ENCODE measurements around the gene SGMS1. TPM values are rescaled to one million over a fixed set of nuclear protein-coding genes. Genes with fewer than 3 reads are reported as not detected.

The SGMS1 gene
- polyA plus RNA-seq, 1 donor from 2014 or later, result 8.0 TPM

- TF ChIP-seq REST (IDR thresholded peaks at IDR 0.05; ENCODE audit: borderline replicate concordance) (no peak), EZH2 (IDR thresholded peaks at IDR 0.05; ENCODE audit: borderline replicate concordance, insufficient read depth, low read length, poor library complexity, severe bottlenecking) (no peak), TAF1 (IDR thresholded peaks at IDR 0.05; ENCODE audit: low read depth) (no peak), MXI1 (conservative IDR thresholded peaks at IDR 0.05; ENCODE audit: poor library complexity, severe bottlenecking) (no peak), RAD21 (conservative IDR thresholded peaks at IDR 0.05) (no peak), EP300 (conservative IDR thresholded peaks at IDR 0.05; ENCODE audit: poor library complexity, severe bottlenecking) (no peak), CTCF (IDR thresholded peaks at IDR 0.05; ENCODE audit: poor library complexity, severe bottlenecking) (no peak), POLR2AphosphoS5 (IDR thresholded peaks at IDR 0.05) (no peak), SMC3 (conservative IDR thresholded peaks at IDR 0.05; ENCODE audit: poor library complexity) (no peak)
- H3K9me3 ChIP-seq (ENCODE audit: low read length), result peaks cover 4% of the 10 kb centered on the region
- no peak overlapping the region for H3K4me2 ChIP-seq (ENCODE audit: low read length)
- no peaks in the 10 kb centered on the region for H3K9me2 ChIP-seq (ENCODE audit: insufficient read depth, low read length)
- H4K20me1 ChIP-seq (ENCODE audit: insufficient read depth), result no peaks in the 10 kb centered on the region
- H3K27me3 ChIP-seq (ENCODE audit: insufficient read depth, low read depth, low read length), result no peaks in the 10 kb centered on the region
- H3K27ac ChIP-seq (ENCODE audit: low read length), result no peak overlapping the region
- no peak overlapping the region for H3K4me3 ChIP-seq (ENCODE audit: low read length)
- no peaks in the 10 kb centered on the region for H3K79me2 ChIP-seq (replicated peaks; ENCODE audit: insufficient read depth, low read length)
- H2AFZ ChIP-seq (ENCODE audit: low read depth, low read length), result no peak overlapping the region
- no peaks in the 10 kb centered on the region for H3F3A ChIP-seq (ENCODE audit: insufficient read depth, low read length, poor library complexity, severe bottlenecking)
- H3K36me3 ChIP-seq (ENCODE audit: insufficient read depth, low read length), result no peaks in the 10 kb centered on the region
- no peak overlapping the region for H3K9ac ChIP-seq (ENCODE audit: low read length)
Measured at GRCh38 chr10:50402466-50402865, 221.3 kb downstream of the SGMS1 start.

GRCh38 chr10:50400694-50401093 lies 223.1 kb downstream of the SGMS1 start:
- H2AFZ ChIP-seq (ENCODE audit: low read depth, low read length), result no peak overlapping the region
- H3K36me3 ChIP-seq (ENCODE audit: insufficient read depth, low read length), result no peaks in the 10 kb centered on the region
- no peaks in the 10 kb centered on the region for H4K20me1 ChIP-seq (ENCODE audit: insufficient read depth)
- no peak overlapping the region for H3K4me2 ChIP-seq (ENCODE audit: low read length)
- no peaks in the 10 kb centered on the region for H3K27me3 ChIP-seq (ENCODE audit: insufficient read depth, low read depth, low read length)
- no peaks in the 10 kb centered on the region for H3K9me2 ChIP-seq (ENCODE audit: insufficient read depth, low read length)
- no peaks in the 10 kb centered on the region for H3F3A ChIP-seq (ENCODE audit: insufficient read depth, low read length, poor library complexity, severe bottlenecking)
- no peaks in the 10 kb centered on the region for H3K79me2 ChIP-seq (replicated peaks; ENCODE audit: insufficient read depth, low read length)
- H3K4me3 ChIP-seq (ENCODE audit: low read length), result no peak overlapping the region
- TF ChIP-seq EZH2 (IDR thresholded peaks at IDR 0.05; ENCODE audit: borderline replicate concordance, insufficient read depth, low read length, poor library complexity, severe bottlenecking), result no peak
- TF ChIP-seq SMC3 (conservative IDR thresholded peaks at IDR 0.05; ENCODE audit: poor library complexity), result no peak
- no peak for TF ChIP-seq TAF1 (IDR thresholded peaks at IDR 0.05; ENCODE audit: low read depth)
- no peak for TF ChIP-seq POLR2AphosphoS5 (IDR thresholded peaks at IDR 0.05)
- no peak for TF ChIP-seq REST (IDR thresholded peaks at IDR 0.05; ENCODE audit: borderline replicate concordance)
- TF ChIP-seq EP300 (conservative IDR thresholded peaks at IDR 0.05; ENCODE audit: poor library complexity, severe bottlenecking), result no peak
- no peak for TF ChIP-seq RAD21 (conservative IDR thresholded peaks at IDR 0.05)
- H3K9ac ChIP-seq (ENCODE audit: low read length), result no peak overlapping the region
- no peaks in the 10 kb centered on the region for H3K9me3 ChIP-seq (ENCODE audit: low read length)
- H3K27ac ChIP-seq (ENCODE audit: low read length), result no peak overlapping the region

Data from neural cell (in vitro differentiated cells).